Activated CD4-positive, alpha-beta T cell treated with anti-CD3 and anti-CD28 coated beads for 4 hours (primary cell): Measurements from ENCODE around the gene CENPO.

Experiments used
- DNase-seq, 2 donors: peaks; one replicate each; pipeline ENCODE4 v3.0.0-alpha.2; 2020

CENPO gene

DNA sequence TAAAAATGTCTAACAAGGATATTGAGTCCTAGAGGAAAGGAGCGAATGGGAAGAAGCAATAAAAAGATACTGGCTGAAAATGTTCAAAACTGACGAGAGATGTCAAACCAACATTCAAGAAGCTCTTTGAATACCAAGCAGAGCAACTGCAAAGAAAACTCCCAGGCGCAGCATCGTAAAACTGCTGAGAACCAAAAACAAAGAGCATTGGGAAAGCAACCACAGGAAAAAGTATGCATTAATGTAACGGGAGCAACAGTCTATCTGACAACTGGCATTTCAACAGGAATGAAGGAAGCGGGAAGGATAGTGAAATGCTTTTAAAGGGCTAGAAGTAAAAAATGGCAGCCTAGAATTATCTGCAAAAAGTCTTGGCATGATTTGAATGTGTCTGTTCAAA is 73.7 kb downstream of the CENPO start:
- DNase-seq: no peak

DNA sequence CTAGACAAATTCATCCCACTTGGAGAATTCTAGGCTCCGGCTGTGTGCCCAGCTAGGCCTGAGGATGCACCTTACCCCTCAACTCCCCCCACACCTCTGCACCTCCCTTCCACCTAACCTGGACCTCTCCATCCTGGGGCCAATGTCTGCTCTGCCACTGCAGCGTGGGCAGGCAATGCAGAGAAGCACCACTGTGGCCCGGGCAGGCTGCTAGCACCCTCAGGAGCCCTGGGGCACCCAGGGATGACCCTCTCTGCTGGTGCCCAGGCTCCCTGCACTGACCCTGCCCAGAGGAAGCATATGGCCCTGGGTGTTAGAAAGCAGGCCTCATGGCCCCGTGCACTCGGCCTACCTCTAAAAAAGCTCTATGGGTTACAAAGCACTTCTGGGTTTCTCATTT is 77.2 kb downstream of the CENPO start:
- no peak for DNase-seq

- no peak for DNase-seq
Measured at GRCh38 chr2:24870891-24871705, 77.9 kb downstream of the CENPO start.

DNA sequence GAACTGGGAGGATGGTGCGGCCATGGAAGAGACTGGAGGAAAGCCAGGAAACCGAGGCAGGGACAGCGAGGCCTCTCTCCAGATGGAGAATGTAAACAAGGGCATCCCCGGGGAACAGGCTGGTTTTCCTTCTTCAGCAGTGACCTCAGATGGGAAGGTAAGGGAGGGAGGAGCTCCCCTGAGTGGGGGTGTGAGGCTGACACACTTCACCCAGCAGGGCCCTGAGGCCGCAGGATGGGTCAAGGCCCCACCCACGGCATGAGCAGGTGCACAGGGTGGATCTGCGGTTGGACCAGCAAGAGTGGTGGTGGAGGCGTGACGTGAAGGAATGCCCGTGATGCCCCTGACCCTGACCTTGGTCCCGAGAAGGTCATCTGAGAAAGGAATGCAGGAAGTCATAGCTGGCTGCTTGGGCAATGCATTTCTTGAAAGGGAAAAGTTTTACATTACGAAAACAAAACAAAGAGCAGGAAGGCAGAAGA is 78.7 kb downstream of the CENPO start:
- no peak for DNase-seq
